ENCODE results near the gene PCDHB16.

Gene PCDHB16

DNA sequence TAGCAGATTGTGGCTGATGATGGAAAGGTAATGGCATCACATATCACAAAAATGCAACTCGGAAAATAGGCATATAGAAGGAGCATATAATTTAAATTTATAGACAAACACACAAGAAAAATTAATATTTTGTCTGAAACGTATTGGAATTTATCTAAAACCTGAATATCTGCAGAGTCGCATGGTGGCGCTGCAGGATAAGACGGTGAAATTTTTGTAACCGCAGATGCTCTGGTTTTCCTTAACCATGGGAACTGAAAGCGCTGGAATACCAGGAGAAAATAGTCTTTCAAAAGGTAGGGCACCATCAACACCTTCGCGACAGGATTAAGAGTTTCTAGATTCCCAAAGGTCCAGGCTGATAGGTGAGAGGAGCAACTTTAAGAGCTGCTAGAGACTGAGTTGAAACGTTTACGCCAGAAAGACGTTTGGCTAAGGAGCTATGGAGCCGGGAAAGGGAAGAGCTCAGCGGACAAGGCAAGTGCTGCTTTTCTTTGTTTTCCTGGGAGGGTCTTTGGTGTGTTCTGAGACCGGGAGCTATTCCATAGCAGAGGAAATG lies 52.0 kb downstream of the PCDHB16 start:
- DNase-seq = no peak

All from activated CD4-positive, alpha-beta T cell treated with anti-CD3 and anti-CD28 coated beads for 48 hours (primary cell).